ENCODE data around the gene RPS27.
"Not testable (repeated sequence)": the region's sequence is repeated elsewhere in the genome, so short reads cannot be mapped to it uniquely, and the experiment has no call there.

RPS27 gene

DNA sequence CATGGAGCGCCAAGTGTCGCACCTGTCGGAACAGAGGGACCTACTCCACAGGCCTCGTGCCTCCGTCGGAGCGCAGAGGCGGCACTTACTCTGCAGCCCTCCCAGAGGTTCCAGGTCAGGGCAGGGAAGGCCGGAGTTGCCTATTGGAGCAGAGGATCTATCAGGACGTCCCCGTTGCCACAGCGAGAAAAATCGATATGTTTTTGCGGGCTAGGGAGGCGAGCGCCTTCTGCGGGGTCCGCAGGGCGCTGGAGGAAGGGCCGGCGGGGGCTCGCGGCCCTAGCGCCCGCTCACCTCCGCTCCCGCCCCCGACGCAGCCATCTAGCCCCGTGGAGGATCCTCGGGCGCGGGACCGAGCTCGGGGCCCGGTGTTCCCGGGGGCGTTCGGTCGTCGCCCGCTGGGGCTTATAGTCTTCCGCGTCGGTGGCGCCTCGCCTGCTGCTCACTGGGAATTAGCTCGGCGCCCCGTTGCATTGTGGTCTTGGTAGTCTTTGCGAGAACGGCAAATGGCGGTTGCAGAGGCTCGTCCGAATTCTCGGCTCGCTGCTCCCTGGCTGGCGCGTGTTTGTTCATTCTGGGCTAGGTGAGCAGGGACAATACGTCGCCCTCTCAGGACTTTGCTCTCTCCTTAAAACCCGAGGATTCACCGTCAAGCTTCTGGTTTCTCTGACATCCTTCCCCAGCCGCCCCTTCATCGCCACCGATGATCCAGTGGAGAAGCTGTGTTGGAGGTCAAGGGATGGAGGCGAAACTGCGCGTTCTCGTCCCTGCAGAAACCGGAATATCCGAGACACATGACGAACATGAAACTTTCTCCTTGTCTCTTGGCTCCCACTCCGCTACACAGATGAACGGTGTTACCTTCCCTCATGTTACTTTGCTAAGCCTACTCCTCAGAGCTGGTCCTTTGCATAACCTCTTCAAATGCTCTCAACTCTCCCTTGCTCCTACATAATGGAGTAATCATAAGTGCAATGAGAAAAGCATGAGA lies 13.0 kb upstream of the RPS27 start, which contains the start of gene JTB:
JTB (minus strand) TSS at position 425 of the 991 bp plus-strand sequence; CDS start at position 3, 422 bp downstream.
- TF ChIP-seq, protein P1, sequence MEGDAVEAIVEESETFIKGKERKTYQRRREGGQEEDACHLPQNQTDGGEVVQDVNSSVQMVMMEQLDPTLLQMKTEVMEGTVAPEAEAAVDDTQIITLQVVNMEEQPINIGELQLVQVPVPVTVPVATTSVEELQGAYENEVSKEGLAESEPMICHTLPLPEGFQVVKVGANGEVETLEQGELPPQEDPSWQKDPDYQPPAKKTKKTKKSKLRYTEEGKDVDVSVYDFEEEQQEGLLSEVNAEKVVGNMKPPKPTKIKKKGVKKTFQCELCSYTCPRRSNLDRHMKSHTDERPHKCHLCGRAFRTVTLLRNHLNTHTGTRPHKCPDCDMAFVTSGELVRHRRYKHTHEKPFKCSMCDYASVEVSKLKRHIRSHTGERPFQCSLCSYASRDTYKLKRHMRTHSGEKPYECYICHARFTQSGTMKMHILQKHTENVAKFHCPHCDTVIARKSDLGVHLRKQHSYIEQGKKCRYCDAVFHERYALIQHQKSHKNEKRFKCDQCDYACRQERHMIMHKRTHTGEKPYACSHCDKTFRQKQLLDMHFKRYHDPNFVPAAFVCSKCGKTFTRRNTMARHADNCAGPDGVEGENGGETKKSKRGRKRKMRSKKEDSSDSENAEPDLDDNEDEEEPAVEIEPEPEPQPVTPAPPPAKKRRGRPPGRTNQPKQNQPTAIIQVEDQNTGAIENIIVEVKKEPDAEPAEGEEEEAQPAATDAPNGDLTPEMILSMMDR (conservative IDR thresholded peaks at IDR 0.05; ENCODE audit: low read depth, low read length), result no peak
- peak; percentile 84 for DNase-seq (ENCODE audit: low read depth)
- peak within 1 kb of the TSS; percentile 96 for H3K4me3 ChIP-seq (ENCODE audit: low read depth, low read length)

- peak overlapping the region; percentile 96 for H3K4me3 ChIP-seq (ENCODE audit: low read depth, low read length)
- TF ChIP-seq, protein P1 (conservative IDR thresholded peaks at IDR 0.05; ENCODE audit: low read depth, low read length), result no peak
- DNase-seq (ENCODE audit: low read depth), result no peak
These were observed 12.2 kb upstream of the RPS27 start for GRCh38 chr1:153978274-153978909.

DNA sequence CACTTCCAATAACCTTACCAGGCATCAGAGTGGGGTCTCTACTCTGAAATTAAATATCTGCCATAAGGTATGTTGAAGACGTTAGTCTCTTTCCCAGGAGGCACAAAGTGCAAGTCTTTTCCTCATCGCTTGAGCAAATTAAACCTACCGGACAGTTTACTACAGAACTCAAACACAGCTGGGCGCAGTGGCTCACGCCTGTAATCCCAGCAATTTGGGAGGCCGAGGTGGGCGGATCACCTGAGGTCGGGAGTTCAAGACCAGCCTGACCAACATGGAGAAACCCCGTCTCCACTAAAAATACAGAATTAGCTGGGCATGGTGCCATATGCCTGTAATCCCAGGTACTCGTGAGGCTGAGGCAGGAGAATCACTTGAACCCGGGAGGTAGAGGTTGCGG lies 11.5 kb upstream of the RPS27 start:
- not testable (repeated sequence) for DNase-seq (ENCODE audit: low read depth); H3K4me3 ChIP-seq (ENCODE audit: low read depth, low read length)

DNA sequence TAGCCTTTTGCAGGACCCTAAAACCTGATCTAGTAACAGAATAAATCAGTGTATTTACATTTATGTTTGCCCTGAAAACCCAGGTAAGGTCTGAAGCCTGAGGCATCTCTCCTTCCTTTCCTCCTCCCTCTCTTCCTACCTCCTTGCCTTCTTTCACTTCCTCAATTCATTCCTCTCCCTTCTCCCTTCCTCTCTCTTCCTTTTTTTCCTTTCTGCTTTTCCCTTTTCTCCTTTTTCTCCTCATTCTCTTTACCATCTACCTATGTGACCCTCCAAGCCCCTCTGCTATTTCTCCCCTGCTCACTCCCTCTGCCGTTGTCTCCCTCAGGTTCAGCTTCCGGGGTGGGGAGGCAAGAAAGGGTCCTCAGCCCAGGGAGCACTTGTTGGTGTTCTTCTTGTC lies 8.8 kb upstream of the RPS27 start:
- not testable (repeated sequence) for DNase-seq (ENCODE audit: low read depth); H3K4me3 ChIP-seq (ENCODE audit: low read depth, low read length)

- H3K4me3 ChIP-seq (ENCODE audit: low read depth, low read length), result peak overlapping the region; percentile 83
- TF ChIP-seq, protein P1 (conservative IDR thresholded peaks at IDR 0.05; ENCODE audit: low read depth, low read length), result no peak
- DNase-seq (ENCODE audit: low read depth), result no peak
These were observed 6.3 kb upstream of the RPS27 start for GRCh38 chr1:153984123-153984894.

DNA sequence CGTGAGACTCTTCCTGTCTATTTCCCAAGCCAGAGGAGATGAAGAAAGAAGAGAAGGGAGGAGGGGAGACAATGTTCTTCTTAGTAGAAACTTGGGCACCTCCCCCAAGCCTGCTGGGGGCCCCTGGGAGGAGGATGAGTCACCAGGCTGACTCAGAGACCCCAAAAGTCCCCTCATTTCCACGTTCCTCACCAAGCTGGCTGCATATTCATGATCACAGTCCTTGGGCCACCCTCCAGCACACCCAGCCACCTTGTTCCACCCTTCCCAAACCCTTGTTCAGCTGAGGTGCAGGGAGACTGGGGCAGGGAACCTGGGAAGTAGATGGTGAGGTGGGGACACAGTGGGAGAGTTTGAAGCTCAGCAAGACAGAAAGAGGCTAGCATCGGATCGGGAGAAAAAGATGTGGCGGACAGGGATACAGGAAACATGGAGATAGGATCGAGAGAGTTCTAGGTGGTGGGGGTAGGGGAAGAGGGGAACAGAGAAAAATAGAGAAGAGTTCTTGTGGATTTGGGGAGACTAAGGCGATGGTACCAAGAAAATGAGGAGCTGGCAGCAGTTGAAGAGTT lies 5.1 kb upstream of the RPS27 start:
- TF ChIP-seq, protein P1 (conservative IDR thresholded peaks at IDR 0.05; ENCODE audit: low read depth, low read length), result no peak
- H3K4me3 ChIP-seq (ENCODE audit: low read depth, low read length), result peak overlapping the region; percentile 83
- DNase-seq (ENCODE audit: low read depth), result peak; percentile 81

GRCh38 chr1:153985941-153986761 lies 4.4 kb upstream of the RPS27 start, which contains the start of gene RAB13:
Gene RAB13 (minus strand): TSS chr1:153986339. CDS start chr1:153986236, 103 bp downstream.
- H3K4me3 ChIP-seq (ENCODE audit: low read depth, low read length), result peak within 1 kb of the TSS; percentile 83
- DNase-seq (ENCODE audit: low read depth), result peak; percentile 81
- TF ChIP-seq, protein P1 (conservative IDR thresholded peaks at IDR 0.05; ENCODE audit: low read depth, low read length), result no peak

All from choroid plexus epithelial cell (primary cell).